GM20431 (cell line): ENCODE measurements around the gene RPL35.

ENCODE experiments used
- in situ Hi-C: fragments of 300-500 bp; cut with MseI, MboI; formaldehyde crosslinking; loops from one replicate; pipeline ENCODE4 v1.15.0; 2020; ENCODE audit warnings: low sequenced_read_pairs; ENCODE audit not compliant: unreplicated experiment

RPL35 gene

DNA sequence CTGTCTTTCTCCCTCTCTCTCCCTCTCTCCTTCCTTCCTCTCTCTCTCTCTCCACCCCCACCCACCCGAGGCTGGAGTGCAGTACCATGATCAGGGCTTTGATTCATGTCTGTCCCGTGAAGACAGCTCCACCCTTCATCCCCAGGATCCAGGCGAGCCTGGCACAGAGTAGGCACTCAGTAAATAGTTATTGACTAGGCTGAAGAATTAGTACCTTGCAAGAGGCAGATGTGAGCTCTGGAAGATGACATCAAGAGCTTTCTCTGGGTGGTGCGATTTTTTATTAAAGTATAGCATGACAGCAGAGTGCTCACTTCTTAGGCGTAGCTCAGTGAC is 32.5 kb downstream of the RPL35 start:
- in situ Hi-C loops = no loop called here

DNA sequence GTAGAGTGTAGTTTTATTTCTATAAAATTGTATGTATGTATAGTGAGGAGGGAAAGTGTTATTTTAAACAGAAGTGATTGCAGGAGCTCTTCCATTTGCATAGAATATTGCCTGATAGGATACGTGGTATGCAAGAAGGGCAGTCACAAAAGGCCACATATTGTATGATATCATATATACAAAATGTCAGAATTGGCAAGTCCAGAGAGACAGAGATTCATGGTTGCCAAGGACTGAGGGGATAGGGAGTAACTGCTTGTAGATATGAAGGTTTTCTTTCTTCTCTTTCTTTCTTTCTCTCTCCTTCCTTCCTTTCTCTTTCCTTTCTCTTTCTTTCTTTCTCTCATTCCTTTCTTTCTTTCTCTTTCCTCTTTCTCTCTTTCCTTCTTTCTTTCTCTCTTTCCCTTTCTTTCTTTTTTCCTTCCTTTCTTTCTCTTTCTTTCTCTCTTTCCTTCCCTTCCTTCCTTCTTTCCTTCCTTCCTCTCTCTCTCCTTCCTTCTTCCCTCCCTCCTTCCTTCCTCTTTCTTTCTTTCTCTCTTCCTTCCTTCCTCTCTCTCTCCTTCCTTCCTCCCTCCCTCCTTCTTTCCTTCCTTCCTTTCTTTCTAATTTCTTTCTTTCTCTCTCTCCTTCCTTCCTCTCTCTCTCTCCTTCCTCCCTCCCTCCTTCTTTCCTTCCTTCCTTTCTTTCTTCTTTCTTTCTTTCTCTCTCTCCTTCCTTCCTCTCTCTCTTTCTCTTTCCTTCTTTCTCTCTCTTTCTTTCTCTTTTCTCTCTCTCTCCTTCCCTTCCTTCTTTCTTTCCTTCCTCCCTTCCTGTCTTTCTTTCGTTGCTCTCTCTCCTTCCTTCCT is 33.0 kb downstream of the RPL35 start:
- in situ Hi-C loops = no loop called here

DNA sequence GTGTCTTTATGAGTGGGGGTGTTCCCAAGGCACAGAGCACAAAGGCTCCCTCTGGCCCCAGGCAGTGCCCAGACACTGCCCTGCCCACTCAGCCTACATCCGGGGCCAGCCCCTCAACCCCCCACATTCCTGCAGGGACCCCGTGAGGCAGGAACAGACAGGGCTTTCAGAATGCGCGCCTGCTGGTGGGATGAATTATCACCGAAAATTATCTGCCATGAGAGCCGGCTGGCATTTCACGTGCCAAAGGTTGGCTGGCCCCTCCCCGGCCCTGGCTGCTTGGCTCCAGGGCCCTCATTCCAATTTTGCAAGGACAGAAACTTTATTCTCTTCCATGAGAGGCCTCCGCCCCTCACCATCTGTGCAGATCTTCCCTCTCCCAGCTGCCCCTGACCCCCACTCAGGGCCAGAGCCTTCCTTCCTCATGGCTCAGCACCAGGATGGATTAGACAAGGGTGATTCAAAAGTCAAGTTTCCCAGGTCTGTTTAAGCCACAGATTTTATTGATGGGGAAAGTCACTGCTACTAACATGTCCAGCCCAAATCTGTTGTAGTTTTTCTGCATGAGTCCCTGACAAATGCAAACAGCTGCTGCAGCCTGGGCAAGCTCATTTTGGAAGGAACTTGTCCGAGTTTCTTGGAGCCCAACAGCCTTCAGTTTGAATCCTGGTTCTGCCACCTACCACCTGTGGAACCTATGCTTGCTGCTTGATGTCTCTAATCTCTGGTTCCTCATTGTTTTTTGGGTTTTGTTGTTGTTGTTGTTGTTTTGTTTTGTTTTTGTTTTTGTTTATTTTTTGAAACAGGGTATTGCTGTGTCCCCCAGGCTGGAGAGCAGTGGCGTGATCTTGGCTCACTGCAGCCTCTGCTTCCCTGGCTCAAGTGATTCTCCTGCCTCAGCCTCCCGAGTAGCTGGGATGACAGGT is 40.8 kb downstream of the RPL35 start:
- in situ Hi-C loops = no loop called here

DNA sequence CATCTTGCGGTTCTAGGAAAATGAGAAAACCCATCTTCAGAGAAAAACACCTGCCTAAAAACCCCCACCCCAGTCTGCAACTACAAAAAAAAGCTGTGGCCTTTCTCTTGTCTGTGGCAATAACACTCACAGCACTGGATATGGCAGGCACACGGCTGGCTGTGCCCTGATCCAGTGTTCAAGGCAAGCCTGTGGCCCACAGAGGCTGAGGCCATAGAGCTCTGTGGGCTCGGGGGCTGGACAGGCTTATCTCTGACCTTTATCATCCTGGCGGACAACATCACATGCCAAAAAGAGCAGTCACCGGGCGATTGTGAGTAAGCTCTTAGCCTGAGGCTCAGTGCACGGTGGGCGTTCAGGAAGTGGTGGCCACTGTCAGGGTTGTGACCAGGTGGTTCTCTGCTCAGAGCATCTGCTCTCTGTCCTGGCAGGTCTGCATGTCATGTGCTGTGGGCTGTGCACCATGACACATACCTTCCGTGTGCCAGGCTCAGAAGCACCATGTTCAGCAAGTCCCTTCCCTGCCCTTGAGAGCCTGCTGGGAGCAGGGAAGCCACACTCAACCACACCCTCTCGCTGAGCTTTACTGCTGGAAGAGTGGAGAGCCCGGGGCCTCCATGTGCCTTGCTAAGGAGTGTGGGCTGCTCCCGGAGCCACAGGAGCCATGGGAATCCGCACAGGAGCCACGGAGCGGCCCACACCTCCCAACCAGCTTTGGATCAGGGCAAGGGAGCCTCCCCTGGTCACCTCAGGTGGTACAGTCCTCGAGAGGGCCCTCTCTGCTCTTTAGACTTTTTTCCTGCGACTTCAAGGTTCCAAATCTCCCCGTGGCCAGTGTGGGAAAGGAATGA is 43.1 kb downstream of the RPL35 start:
- in situ Hi-C loops = no loop called here

DNA sequence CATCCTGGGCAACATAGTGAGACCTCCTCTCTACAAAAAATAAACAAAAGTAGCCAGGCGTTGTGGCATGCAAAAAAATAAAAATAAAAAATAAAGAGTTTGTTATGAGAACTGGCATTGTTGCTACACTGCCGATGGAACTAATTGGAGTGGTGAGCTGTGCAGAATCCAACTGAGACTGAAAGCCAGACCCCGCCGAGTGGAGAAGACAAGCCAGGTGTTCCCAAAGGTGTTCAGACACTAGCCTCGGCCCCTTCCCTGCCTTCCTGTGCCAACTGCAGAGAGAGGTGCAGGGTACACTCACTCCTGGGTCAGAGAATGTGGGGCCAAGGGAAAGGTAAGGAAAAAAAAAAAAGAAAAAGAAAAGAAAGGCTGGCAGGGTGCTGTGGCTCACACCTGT is 46.2 kb downstream of the RPL35 start:
- in situ Hi-C loops = no loop called here

DNA sequence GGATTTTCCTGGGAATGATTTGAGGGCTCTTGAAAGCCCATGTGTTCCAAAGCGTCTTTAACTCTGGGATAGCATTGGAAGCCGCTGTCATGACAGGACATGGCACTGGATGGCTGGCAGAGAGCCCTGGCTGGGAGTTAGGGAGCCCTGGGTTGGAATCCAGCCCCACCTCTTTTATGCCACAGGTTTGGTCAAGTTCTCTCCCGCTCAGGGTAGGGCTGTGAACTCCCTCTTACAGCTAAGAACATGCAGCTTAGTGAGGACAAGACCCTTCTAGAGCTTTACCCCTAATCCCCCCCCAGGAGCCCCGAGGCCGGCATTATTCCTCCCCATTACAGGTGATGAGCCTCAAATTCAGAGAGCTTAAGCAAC is 47.6 kb downstream of the RPL35 start:
- in situ Hi-C loops = no loop called here

DNA sequence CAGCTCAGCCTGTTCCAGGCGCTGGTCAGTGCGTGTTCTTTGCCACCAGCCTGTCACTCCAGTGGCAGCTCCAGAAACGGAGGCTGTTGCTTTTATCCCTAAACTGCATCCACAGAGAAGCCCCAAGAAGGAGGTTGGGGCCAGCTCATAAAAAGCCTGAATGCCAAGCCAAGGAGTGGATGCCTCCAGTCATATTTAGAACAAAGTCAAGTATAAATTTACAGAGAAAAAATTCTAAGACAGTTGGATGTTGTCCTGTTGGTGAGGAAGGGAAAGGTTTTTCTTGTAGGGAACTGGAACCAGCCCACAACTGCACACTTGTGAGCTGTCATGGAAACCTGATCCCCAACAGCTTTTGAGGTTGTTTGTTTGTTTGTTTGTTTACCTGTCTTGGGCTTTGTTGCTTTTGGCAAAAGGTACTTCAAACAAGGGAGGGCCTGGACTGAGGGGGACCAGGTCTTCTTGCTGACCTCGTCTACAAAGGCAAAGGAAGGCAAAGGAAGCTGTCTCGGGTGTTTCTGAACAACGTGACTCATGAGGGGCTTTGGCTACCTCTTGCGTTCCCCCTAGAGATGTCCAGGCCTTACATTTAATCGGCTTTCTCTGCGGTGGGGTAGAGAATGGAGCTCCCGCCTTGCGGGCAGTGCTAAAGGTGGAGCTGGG is 48.1 kb downstream of the RPL35 start:
- in situ Hi-C loops = no loop called here

DNA sequence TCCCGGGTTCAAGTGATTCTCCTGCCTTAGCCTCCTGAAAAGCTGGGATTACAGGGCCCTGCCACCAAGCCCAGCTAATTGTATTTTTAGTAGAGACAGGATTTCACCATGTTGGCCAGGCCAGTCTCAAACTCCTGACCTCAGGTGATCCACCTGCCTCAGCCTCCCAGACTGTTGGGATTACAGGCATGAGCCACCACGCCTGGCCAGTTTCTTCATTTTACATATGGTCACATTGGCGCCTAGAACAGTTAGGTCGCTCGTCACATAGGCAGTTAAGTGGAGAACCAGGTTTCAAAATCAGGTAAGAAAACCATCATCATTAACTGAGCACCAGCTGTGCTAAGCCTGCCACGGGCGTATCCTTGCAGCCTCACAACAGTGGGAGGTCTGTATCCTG is 48.7 kb downstream of the RPL35 start:
- in situ Hi-C loops = no loop called here

DNA sequence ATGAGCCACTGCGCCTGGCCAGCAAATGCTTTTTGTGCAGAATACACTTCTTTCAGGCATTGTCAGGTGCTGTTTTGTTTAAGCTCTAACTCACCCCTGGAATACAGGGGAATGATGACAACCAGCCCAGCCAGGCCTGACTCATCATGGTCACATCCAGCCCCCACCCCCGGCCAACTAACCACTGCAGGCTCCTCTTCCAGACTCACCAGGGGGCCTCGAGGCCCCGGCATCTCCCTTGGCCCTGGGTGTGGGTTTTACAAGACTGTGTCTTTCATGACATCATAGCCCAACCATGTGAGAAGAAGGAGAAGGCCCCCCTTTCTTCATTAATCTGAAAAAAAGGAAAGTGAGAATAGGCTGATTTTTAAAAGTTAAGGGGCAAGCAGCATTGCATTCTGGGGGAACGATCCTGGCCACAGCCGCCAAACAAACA is 49.3 kb downstream of the RPL35 start:
- in situ Hi-C loops = no loop called here

DNA sequence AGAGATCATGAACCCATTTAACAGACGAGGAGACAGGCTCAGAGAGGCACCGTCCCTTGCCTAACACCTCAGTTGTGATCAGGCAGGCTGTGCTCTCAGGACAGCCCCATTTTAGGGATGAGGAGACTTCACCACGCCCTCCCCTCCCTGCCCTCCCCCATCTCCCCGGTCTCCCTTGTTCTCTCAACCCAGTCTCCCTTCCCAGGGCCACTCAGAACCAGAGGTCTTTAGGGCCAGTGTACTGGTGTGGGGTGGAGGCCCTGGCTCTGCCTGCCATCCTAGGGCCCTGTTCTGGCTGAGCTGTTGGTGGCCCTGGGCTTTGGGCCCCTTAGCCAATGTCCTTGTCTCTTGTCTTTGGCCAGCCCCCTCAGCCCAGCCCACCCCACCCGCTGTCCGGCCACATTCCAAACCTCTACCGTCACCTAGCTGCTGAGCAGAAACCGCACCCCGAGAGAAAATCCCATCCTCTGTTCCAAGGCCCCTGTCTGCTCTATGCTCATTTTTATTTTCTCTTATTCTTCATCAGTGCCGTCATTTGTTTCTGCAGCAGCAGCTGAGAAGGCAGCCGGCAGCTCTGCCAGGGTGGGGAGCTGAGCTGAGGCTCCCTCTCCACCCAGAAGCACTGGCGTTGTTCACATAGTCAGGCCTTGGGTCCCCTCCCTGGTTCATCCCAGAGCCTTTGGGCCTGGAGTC is 50.9 kb downstream of the RPL35 start:
- in situ Hi-C loops = no loop called here

DNA sequence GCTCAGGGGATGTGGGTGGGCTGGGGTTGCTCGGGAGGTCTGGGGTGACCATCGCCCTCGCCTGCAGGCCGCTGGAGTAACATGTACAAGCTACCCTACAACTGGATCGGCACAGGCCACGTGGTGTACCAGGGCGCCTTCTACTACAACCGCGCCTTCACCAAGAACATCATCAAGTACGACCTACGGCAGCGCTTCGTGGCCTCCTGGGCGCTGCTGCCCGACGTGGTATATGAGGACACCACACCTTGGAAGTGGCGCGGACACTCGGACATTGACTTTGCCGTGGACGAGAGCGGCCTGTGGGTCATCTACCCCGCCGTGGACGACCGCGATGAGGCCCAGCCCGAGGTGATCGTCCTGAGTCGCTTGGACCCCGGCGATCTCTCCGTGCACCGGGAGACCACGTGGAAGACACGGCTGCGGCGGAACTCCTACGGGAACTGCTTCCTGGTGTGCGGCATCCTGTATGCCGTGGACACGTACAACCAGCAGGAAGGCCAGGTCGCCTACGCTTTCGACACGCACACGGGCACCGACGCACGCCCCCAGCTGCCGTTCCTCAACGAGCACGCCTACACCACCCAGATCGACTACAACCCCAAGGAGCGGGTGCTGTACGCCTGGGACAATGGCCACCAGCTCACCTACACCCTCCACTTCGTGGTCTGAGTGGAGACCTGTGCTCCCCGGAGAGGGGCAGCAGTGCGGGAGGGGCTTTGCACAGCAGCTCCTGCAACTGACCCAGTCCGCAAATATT is 51.8 kb downstream of the RPL35 start:
- in situ Hi-C loops = no loop called here

DNA sequence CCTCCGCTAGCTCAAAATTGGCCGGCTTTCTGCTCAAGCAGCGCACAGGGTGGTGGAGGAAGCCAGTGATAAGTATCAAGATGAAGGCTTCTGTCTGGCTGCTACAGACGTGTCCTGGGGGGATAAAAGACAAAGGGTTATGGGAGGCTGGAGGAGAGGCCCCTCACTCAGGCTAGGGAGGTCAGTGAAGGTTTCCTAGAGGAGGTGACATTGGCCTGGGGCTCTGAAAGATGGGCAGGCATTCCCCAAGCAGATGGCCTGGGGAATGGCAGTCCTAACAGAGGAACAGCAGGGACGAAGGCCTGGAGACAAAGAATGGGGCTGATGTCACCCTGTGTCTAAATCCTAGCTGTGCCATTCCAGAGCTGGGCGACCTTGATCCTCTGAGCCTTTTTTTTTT is 52.5 kb downstream of the RPL35 start:
- in situ Hi-C loops = no loop called here

DNA sequence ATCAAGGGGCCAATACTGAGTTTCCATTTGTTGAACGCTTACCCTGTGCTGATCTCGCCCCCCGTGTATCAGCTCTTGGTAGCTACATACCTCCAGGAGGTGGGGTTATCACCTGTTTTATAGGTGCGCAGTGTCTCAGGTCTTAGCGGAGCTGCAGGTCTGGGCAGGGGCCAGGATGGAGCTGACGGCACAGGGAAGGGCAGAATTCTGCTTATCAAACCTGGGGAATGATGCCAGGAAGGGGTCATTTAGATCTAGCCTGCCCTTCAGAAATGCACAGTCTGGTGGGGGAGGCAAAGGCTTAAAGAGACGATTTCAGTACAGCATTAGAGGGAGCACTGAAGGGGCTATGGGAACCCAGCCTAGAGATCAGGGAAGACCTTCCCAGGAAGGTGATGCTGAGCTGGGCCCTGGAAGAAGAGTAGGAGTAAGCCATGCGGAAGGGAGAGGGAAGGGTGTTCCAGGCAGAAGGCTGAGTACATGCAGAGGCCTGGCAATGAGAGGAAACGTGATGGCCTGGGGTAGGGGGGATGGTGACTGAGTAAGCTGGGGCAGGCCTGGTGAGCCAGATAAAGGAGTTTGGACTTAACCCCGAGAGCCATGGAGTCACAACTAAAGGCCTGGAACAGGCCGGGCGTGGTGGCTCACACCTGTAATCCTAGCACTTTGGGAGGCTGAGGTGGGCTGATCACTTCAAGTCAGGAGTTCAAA is 53.4 kb downstream of the RPL35 start:
- in situ Hi-C loops = no loop called here
